GM18511 (cell line): Measurements from ENCODE around the gene ERMARD.

ENCODE experiments used
- ATAC-seq: cut with Tn5 transposase; IDR thresholded peaks from one replicate; pipeline ENCODE4 v1.9.1; 2021; ENCODE audit warnings: mild to moderate bottlenecking, moderate library complexity; ENCODE audit not compliant: unreplicated experiment

The ERMARD gene

DNA sequence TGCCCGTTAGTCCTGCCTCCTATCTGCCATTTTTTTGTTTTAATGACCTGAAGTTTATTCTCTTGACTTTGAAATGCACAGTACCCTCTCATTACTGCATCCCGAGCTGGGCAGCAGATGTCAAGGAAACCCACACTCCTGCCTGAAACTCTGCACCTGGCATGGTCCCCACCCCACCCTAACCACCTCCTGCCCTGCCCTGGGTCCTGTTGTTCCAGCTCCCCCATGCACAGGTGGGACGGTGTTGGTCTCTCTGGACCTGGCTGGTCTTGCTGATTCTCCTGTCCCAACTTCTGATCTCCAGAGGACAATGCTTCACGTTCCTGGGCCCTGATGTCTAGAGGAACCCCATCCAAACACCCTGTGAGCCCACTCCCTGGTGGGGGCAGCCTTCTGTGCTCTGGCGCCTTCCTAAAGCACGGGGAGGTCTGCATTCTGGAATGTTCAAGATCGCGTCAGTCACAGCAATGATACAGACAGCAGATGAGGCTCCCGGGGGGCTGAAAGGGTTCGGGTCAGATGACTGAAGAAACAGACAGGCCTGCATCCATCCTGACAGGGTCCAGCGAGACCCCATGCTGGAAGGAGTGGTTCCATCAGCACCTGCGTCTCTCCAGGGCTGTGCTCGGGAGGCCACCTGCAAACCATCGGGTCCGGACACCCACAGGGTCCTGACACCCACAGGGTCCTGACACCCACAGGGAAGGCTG is 73.6 kb downstream of the ERMARD start:
- ATAC-seq = no peak

GRCh38 chr6:169825558-169826225 is 74.3 kb downstream of the ERMARD start:
- ATAC-seq = no peak

DNA sequence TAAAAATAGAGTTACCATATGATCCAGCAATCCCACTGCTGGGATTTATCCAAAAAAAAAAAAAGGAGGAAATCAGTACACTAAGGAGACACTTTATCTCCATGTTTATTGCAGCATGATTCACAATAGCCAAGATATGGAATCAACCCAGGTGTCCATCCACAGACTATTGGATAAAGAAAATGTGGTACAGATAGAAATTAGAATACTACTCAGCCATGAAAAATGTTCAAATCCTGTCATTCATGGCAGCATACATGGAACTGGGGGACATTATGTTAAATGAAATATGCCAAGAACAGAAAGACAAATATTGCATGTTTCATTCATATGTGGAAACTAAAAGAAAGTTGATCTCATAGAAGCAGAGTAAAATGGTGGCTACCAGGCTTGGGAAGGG is 75.3 kb downstream of the ERMARD start:
- ATAC-seq = no peak

DNA sequence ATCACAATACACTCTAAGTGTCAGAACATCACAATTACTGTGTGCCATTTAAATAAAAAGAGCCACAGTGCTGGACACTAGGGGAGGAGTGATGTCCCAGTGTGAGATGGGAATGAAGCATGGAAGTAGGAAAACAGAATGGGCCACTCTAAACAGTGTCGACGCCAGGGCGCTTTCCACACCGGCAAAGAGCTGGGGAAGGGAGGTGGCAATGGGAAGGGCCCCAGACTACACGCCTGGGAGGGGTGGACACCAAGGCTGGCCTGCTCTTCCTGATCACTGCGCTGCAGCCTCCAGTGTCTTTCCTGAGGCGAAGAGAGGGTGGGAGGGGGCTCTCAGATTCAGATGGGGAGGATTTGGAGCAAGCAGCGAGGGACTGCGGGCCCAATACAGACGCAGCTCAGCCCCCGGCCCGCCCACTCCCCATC is 75.9 kb downstream of the ERMARD start:
- no peak for ATAC-seq

- ATAC-seq = no peak
Observed at GRCh38 chr6:169828176-169828575, 76.8 kb downstream of the ERMARD start.

GRCh38 chr6:169829786-169830185 is 78.4 kb downstream of the ERMARD start:
- no peak for ATAC-seq

- ATAC-seq = no peak
Observed at GRCh38 chr6:169830876-169831275, 79.5 kb downstream of the ERMARD start.
